HG02943 (cell line): ENCODE measurements around the gene GNAO1.

ENCODE experiments used
- ATAC-seq: cut with Tn5 transposase; IDR thresholded peaks from one replicate; pipeline ENCODE4 v1.9.1; 2021; ENCODE audit warnings: mild to moderate bottlenecking, low read depth, moderate library complexity; ENCODE audit not compliant: unreplicated experiment

The GNAO1 gene

DNA sequence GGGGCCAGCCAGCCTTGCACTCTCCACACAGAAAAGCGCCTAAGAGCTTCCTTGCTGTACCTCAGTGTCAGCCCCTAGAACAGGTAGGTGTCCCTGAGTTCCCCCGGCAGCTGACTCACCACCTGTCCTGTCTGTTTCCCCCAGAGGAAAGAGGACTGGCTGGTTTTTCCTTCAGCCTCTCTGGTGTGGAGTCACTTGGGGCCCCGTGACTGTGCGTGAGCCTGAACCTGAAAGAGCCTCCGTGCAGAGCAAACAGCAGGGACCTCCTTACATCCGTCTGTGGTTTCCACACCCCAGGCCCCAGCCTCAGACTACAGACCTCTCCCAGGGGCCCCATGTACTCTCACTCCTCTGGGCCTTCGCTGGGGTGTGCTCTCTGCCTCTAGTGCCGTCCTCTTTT, 87.8 kb downstream of the GNAO1 start:
- ATAC-seq, result no peak

DNA sequence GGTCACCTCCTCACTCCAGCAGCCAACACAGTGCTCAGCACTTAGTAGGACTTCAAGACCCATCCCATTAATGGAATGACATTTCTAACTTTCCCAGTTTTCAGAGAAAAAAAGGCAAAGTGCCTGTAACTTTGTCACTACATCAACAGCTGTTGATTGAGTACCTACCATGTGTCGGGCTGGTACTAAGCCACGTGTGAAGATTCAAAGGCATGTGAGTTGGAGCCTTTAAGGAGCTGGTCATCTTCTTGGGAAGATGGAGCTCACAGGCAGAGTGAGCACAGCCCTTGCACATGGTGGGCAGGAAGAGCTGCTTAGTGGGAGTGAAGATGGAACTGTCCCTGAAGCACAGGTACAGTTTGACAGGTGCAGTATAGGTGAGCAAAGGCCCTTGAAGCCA, 88.6 kb downstream of the GNAO1 start:
- no peak for ATAC-seq

DNA sequence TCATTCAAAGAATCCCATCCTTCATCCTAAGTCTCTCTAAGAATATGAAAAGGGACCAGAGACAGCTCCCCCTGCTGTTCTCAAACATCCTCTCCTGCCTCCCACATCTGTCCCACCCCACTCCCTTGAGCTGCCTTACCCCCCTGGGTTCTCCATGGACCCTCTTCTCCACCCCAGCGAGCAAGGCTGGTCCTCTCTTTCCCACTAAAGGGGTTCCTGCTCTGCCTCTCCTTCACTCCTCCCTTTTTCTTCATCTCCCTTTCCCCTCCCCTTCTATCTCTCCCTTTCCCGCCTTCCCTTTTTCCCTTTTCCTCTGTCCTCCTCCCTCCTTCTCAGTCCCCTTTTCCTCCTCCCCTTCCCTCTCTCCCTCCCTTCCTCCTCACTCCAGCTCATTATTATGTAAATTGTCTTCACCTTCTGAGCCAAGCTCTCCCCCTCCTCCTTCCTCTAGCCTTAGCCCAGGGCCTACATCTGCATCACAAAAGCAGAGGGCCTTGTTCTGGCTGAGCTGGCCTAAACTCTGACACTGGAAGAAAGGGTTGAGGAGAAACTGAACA, 90.0 kb downstream of the GNAO1 start:
- ATAC-seq, result no peak

DNA sequence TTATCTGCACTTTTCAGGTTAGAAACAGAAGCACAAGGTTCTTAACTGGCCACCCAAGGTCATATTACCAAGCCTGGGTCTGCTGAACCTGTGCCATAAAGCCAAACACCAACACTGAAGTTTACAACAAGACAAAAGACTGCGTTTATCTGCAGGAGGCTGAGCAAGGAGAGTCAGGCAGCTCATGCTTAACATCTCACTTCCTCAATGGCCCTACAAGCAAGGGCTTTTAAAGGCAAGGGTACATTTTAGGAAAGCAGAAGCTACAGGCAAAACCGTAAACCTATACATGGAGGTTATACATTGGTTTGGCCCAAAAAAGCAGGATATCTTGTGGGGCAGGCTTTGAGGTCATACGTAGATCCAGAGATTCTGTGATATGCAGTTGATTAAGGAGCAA, 91.2 kb downstream of the GNAO1 start:
- no peak for ATAC-seq

DNA sequence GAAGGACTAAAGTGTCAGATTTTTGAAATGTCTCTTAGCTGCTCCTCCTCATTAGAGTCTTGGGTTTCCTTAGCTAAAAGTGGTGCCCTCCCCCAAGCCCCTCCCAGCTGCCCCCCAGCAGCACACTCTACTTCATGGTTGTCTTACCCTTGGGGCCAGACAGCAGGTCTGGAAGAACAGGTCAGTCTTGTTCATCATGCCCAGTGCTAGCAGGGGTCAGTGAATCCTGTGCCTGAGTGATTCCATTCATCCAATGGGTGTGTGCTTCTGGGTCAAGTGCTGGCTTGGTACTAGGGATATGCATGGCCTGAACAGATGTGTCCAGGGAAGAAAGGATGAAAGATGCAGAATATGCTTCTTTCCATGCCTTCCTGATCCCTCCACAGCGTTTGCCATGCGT, 93.2 kb downstream of the GNAO1 start:
- ATAC-seq, result no peak

DNA sequence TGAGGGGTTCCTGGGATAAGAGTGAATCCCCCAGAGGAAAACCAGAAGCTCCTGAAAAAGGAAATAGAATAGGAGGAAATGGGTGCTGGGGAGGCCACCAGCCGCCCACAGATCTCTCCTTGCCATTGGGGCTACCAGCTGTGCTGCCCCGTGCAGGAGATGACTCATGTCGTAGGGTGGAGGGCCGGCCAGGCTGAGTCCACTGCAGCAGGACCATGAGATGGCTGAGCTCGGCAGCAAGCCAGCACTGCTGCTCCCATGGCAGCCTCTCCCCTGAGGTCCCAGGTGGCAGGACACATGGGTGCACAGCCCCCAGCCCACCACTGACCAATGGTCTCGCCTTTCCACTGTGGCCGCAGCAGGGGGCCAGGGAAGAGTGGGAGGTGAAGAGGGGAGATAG, 95.5 kb downstream of the GNAO1 start:
- no peak for ATAC-seq

DNA sequence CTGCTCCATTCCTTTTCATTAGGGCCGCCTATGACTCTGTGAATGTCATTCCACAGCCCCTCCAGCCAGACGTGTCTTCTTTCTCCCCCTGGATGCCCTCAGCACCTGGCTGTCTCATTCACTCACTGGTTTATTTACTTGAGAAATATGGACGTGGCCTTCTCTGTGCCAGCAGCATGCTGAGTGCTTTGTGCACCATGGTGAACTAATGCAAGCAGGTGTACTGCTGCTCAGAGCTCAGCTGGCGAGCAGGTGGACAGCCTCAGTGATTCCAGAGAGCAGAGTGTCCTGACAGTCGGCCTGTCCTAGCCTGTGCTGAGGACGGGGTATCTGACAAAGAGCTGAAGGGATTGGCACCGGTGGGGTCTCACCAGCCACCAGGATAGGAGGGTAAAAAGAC, 96.7 kb downstream of the GNAO1 start:
- ATAC-seq, result no peak

DNA sequence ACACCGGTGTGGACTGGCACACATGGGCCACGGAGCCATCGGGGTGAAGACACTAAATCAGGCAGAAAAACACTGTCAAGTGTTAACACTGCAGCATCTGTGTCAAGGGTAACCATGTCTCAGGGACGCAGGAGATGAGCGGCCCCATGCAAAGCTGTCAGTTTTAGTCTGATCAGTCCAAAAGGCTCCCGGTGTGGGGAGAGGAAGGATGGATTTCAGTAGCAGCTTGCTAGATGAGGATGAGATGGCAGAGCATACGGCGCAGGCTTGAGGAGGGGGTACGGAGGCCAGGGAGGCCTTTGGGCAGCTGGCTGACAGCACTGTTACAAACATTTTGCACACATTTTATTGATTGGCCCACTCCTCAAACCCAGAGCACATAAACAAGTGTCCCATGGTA, 98.1 kb downstream of the GNAO1 start:
- ATAC-seq, result no peak

DNA sequence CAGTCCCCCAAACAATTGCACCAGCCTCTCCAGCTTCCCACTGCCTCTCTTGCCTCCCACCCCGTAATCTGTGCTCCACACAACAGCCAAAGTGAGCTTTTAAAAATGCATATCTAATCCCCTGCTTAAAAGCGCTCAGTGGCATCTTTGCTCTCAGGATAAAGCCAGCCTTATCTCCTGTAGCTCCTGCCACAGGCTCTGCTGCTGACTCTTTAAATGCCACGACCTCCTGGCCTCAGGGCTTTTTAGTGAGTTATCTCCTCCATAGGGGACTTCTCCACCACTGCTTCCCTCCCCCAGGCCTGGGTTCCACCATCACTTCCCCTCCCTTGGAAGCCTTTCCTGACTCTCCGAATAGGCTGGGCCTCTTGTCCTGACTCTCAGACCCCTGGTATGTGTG, 98.6 kb downstream of the GNAO1 start:
- ATAC-seq, result no peak

DNA sequence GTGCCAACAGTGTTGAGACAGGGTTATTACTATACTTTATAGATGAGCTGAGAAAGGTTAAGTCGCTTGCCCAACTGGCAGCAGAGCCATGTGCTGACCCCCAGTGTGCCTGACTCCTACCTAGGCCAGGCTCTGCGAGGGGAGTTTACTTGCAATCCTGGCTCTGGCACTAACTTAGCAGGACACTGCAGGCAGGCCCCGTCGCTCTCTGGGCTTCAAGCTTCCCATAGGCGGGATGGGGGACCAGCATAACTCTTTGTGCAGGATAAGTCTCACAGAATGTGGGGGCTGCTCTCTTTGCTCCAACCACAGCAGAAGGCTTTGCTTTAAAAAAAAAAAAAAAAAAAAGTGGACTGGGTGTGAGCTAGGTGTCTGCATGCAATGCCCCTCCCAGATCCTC, 102.7 kb downstream of the GNAO1 start:
- ATAC-seq, result no peak

DNA sequence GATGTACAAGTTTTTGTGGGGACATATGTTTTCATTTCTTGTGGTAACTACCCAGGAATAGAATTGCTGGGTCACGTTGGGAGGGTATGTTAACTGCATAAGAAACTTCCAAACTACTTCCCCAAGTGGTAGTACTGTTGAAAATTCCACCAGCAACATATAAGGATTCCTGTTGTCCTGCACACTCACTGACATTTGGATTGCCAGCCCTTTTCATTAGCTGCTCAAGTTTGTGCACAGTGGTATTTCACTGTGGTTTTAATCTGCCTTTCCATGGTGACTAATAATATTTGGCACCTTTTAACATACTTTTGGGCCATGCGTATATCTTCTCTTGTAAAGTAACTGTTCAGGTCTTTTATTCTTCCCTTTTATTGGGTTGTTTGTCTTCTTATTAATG, 103.3 kb downstream of the GNAO1 start:
- no peak for ATAC-seq

DNA sequence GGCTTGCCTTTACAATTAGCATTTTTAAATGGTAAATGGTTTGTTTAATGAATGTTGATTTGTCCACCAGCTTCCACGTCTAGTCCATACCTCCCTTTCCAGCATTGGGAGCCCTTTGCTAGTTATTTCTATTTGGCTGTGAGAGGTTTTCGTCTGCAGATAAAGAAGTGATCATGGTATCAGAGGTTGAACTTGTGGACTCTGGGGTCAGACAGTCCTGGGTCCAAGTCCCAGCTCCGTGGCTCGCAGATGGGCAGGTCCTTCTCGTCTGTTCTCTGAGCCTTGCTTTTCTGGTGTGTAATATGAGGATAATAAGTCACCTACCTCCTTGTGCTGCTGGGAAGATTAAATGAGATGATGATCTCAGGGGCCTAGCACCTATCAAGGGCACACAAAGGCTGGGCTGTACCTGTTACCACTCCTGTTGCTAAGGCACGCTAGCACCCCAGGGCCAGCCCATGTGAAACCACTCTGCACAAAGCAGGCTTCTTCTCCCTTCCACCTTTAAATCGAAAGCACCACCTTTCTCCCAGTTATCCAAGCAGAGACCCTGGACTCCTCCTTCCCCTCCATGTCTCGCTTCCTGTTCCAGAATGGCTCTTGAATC, 103.9 kb downstream of the GNAO1 start:
- ATAC-seq, result no peak

DNA sequence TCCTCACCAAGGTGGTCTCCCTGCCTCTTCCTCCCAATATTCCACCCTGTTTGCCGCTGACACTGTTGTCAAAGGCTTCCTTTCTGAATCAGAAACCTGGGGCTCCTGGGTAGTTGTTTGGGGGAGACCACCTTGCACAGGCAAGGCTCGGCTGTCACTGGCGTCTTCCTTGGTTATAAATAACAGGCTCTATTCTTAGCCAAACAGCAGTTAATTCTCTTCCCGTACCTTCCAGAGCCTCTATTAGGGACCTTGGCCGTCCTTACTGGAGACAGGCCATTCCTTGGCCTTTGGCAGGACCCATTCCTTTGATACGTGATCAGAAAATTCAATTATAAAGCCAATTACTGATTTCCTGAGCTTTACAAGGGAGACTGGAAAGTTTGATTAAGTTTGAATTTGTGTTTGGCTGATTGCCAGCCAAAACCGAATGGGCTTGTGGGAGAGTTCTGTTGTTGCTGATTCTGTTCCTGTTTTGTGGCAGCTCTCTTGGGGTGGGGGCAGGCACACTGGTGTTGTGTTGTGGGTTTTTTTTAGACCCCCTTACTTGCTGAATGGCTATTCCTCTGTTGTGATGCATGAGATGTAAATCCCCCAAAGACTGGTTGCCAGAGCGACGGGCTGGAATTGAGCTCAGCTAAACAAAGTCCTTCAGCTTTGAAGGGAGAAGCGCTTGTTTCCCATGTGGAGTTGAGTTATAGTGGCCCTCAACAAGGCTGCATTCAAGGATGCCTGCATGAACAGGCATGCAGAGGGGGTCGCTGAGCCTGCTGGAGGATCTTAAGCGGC, 104.6 kb downstream of the GNAO1 start:
- no peak for ATAC-seq

DNA sequence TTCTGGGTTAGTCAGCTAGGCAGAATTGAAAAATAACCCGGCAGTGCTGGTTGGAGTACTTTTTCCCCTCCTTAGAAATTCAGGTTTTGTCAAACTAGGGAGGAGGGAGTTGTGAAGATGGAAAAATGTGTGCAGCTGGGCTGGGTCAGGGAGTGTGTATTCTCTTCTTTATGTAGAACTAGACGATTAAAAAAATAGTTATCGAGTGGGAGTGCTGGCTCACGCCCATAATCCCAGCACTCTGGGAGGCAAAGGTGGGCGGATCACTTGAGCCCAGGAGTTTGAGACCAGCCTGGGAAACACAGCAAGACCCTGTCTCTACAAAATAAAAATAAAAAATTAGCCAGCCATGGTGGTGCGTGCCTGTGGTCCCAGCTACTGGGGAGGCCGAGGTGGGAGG, 106.4 kb downstream of the GNAO1 start:
- ATAC-seq, result no peak

DNA sequence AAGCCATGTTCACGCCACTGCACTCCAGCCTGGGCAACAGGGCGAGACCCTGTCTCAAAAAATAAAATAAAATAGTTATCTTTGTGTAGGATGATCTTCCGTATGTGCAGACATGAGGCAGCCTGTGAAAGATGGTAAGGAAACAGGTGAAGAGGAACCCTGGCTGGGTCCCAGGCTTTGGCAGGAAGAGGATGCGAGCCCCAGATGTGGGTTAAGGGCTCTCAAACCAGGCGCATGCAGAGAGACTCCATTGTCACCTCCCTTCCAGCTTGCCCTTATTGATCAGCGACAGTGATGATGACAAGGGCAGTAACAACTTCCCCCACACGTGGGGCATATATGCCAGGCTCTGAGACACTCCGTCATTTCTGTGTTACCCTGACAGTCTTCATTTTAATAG, 106.8 kb downstream of the GNAO1 start:
- ATAC-seq, result no peak

DNA sequence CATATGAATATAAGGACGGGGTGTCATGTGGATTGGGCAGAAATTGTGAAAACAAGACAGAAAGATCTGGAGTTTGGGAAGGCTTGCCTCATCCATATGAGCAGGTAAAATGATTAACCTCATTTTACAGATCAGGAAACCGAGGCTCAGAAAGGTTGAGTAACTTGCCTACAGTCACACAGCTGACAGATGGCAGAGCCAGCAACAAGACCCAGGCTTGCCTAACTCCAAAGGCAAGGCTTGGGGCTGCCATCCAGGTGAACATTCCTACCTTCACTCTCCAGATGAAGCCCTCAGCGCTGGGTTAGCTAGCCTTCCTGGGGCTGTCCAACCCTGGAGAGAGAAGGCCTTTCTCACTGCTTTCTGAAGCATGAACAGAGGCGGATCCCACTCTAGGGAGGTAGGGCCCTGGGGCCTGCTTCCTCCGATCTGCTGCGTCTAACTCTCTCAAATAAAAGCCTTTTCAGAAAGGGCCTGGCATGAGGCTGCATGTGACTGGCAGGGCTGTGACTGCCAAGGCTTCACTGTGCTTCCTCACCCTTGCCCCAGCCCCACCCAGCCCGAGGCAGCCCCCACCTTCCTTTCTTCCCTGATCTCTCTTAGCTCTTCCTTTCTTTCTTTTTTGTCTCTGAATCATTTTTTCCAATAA, 107.8 kb downstream of the GNAO1 start:
- no peak for ATAC-seq

DNA sequence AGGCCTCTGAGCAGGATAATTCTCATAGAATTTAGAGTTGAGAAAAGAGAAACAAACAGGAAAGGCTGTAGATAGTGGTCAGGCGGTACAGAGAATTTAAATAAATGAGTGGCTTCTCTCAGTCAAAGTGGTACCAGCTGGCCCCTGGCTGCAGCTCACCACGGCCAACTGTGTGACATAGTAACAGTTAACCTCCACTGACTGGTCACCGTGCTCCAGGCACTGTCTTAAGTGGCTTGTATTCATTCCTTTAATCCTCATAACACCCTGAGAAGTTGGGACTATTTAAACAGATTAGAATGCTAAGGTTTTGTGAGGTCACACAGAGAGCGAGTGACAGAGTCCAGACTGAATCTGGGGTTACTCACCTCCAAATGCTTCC, 108.9 kb downstream of the GNAO1 start:
- ATAC-seq, result no peak

DNA sequence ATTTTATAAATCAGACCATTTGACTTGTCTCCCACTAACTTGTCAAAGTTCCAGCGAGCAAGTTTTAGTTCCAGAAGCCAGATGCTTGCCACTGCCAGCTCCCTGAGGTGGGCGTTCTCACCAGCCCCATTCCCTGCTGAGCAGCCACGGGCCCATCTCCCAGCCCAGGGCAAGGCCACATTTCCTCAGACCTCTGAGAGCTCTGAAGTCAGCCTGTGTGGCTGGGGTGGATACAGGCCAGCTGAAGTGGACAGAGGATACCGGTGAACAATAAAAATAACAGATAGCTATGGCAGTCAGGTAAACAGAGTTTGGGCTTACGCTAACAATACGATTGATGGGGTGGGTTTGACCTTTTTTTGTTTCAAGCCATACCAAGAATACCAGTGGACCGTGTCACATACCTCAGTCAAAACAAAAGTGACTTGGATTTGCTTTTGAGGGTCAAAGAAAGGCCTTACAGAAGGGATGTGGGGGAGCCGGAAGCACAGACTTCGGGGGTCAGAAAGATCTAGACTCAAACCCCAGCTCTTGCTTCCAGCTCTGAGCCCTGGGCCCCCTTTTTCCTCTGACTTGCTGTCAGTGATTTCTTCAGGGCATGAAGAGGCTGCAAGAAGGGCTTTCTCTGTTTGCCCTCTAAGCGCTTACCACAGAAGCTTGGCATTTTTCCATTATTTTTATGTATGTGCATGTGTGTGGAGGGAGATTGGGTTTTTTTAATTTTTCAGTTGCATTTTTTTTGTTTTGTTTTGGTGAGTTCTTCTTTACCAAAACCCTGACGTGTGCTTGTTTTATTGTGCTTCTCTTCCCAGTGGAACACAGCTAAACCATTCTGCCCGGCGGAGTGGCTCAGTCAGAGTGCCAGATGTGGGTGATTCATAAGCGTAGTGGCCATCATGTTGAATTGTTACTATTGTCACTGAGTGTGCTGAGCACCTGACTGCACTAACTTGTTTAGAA, 109.9 kb downstream of the GNAO1 start:
- ATAC-seq, result no peak

DNA sequence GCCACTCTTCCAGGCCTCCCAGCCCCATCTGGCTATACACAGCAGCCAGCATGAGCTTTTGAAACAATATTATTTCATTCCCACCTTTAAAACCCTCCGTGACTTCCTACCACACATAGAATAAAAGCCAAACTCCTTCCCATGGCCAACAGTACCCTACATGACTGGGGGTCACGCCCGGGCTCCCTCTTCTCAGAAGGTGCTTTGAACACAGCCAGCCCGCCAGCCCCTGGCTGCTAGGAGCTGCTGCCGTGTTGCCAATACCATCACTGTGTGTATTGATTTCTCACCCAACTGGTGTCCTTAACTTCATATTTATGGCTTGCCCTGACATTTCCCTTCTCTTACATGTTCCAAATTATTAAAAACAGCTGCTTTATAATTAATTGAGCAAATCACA, 111.2 kb downstream of the GNAO1 start:
- ATAC-seq, result no peak

DNA sequence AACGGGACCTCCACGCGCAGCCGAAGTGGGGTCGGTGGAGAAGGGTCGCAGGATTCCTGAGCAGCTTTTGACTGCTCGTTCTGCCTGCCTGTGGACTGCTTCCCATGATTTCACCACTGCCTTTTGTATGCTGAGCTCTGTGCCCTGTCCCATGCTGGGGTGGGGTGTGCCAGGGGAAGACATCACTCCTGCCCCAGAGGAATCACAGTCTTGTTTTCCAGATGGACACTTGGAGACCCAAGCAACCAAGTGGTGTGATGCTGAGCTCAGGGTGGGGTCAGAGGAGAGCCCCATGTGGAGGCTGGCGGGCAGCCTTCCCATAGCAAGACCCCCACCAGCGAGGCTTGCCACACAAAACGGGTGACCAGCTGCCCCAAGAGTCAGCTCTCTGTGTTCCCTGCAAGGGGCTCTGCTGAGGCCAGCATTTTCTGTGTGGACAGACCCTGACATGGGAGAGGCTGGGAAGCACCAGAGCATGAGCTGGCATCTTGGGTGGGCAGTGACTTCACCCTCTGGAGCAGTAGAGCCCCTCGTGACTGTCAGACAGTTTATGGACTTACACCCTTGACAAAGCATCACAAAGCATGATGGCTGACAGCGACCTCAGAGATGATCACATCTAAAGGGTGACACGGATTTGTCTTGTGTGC, 111.9 kb downstream of the GNAO1 start:
- no peak for ATAC-seq
